HepG2 (cell line): ENCODE data around the gene PDZD7. TPM values are rescaled to one million over a fixed set of nuclear protein-coding genes. Genes with fewer than 3 reads are reported as not detected.

Experiments
- CENPT ChIP-seq: sonication (generic); formaldehyde crosslinking; IDR thresholded peaks from 2 replicates; pipeline ENCODE4 v1.8.0; 2022; ENCODE audit warnings: low read depth, mild to moderate bottlenecking, moderate library complexity, missing genetic modification reagents
- EEA1 ChIP-seq: sonication (generic); formaldehyde crosslinking; IDR thresholded peaks from 2 replicates; pipeline ENCODE4 v1.5.1; 2020; ENCODE audit warnings: mild to moderate bottlenecking, missing genetic modification reagents, borderline replicate concordance
- ELF1 ChIP-seq: sonication (generic); formaldehyde crosslinking; IDR thresholded peaks from 2 replicates; pipeline ENCODE4 v1.4.0; 2020; ENCODE audit warnings: missing genetic modification reagents
- MAX ChIP-seq: IDR thresholded peaks from 2 replicates; pipeline ENCODE4 v1.6.1; 2012; ENCODE audit warnings: inconsistent platforms
- NFE2L2 ChIP-seq: fragments of 150-350 bp; IDR thresholded peaks from 2 replicates; pipeline ENCODE4 v1.6.1; 2014; ENCODE audit warnings: low read length
- RBAK ChIP-seq: sonication (generic); formaldehyde crosslinking; IDR thresholded peaks from 2 replicates; pipeline ENCODE4 v1.5.1; 2020; ENCODE audit warnings: mild to moderate bottlenecking, missing genetic modification reagents
- RFXAP ChIP-seq: sonication (generic); formaldehyde crosslinking; IDR thresholded peaks from 2 replicates; pipeline ENCODE4 v1.4.0; 2020; ENCODE audit warnings: missing genetic modification reagents, borderline replicate concordance
- SALL2 ChIP-seq: sonication (generic); formaldehyde crosslinking; IDR thresholded peaks from 2 replicates; pipeline ENCODE4 v1.8.1; 2023; ENCODE audit warnings: mild to moderate bottlenecking, missing genetic modification reagents, inconsistent platforms
- SCMH1 ChIP-seq: sonication (generic); formaldehyde crosslinking; IDR thresholded peaks from 2 replicates; pipeline ENCODE4 v1.9.0; 2021; ENCODE audit warnings: missing genetic modification reagents, mild to moderate bottlenecking, borderline replicate concordance
- SRSF4 ChIP-seq: fragments of 200-400 bp; formaldehyde crosslinking; IDR thresholded peaks from one replicate; pipeline ENCODE4 v1.6.1; 2018; ENCODE audit warnings: mild to moderate bottlenecking, low read depth, low read length, moderate library complexity; ENCODE audit not compliant: poor library complexity, severe bottlenecking
- TAF1 ChIP-seq: sonication (generic); formaldehyde crosslinking; IDR thresholded peaks from 2 replicates; pipeline ENCODE4 v1.4.0; 2020; ENCODE audit warnings: missing genetic modification reagents
- TCF7L2 ChIP-seq: IDR thresholded peaks from 2 replicates; pipeline ENCODE4 v1.6.1; 2011; ENCODE audit warnings: mild to moderate bottlenecking, low read depth, low read length, moderate library complexity
- ZC3H13 ChIP-seq: sonication (generic); formaldehyde crosslinking; IDR thresholded peaks from 2 replicates; pipeline ENCODE4 v1.8.1; 2023; ENCODE audit warnings: mild to moderate bottlenecking, missing genetic modification reagents, moderate library complexity
- ZNF136 ChIP-seq: sonication (generic); formaldehyde crosslinking; IDR thresholded peaks from 2 replicates; pipeline ENCODE4 v1.8.1; 2022; ENCODE audit warnings: low read depth, mild to moderate bottlenecking, moderate library complexity, missing genetic modification reagents
- ZNF292 ChIP-seq: sonication (generic); formaldehyde crosslinking; IDR thresholded peaks from 2 replicates; pipeline ENCODE4 v1.8.1; 2022; ENCODE audit warnings: mild to moderate bottlenecking, low read depth, missing genetic modification reagents, borderline replicate concordance
- ZNF350 ChIP-seq: sonication (generic); formaldehyde crosslinking; IDR thresholded peaks from 2 replicates; pipeline ENCODE4 v1.4.0; 2020; ENCODE audit warnings: mild to moderate bottlenecking, low read depth, missing genetic modification reagents, borderline replicate concordance
- ZNF468 ChIP-seq: sonication (generic); formaldehyde crosslinking; IDR thresholded peaks from 2 replicates; pipeline ENCODE4 v1.8.0; 2022; ENCODE audit warnings: mild to moderate bottlenecking, moderate library complexity, missing genetic modification reagents
- ZNF567 ChIP-seq: sonication (generic); formaldehyde crosslinking; IDR thresholded peaks from 2 replicates; pipeline ENCODE4 v1.8.1; 2023; ENCODE audit warnings: mild to moderate bottlenecking, missing genetic modification reagents, borderline replicate concordance
- ZNF629 ChIP-seq: sonication (generic); formaldehyde crosslinking; conservative IDR thresholded peaks from 2 replicates; pipeline ENCODE4 v1.5.0; 2020; ENCODE audit warnings: missing genetic modification reagents
- ZNF703 ChIP-seq: sonication (generic); formaldehyde crosslinking; IDR thresholded peaks from 2 replicates; pipeline ENCODE4 v1.5.1; 2020; ENCODE audit warnings: missing genetic modification reagents, mild to moderate bottlenecking, moderate library complexity, borderline replicate concordance
- ZNF749 ChIP-seq: sonication (generic); formaldehyde crosslinking; IDR thresholded peaks from 2 replicates; pipeline ENCODE4 v1.8.0; 2022; ENCODE audit warnings: mild to moderate bottlenecking, missing genetic modification reagents, moderate library complexity, borderline replicate concordance
- ZNF768 ChIP-seq: sonication (generic); formaldehyde crosslinking; IDR thresholded peaks from 2 replicates; pipeline ENCODE4 v1.4.0; 2020; ENCODE audit warnings: missing genetic modification reagents
- ZNF777 ChIP-seq: sonication (generic); formaldehyde crosslinking; IDR thresholded peaks from 2 replicates; pipeline ENCODE4 v1.4.0; 2020; ENCODE audit warnings: missing genetic modification reagents
- ZNF790 ChIP-seq: sonication (generic); formaldehyde crosslinking; IDR thresholded peaks from 2 replicates; pipeline ENCODE4 v1.8.0; 2022; ENCODE audit warnings: missing genetic modification reagents, mild to moderate bottlenecking, borderline replicate concordance
- ZNF850 ChIP-seq: sonication (generic); formaldehyde crosslinking; conservative IDR thresholded peaks from 2 replicates; pipeline ENCODE4 v1.9.0; 2021; ENCODE audit warnings: mild to moderate bottlenecking, missing genetic modification reagents
- ZSCAN21 ChIP-seq: sonication (generic); formaldehyde crosslinking; IDR thresholded peaks from 2 replicates; pipeline ENCODE4 v1.8.0; 2022; ENCODE audit warnings: mild to moderate bottlenecking, missing genetic modification reagents, moderate library complexity, borderline replicate concordance
- polyA plus RNA-seq, 8 experiments: library from polyadenylated mRNA; depleted of rRNA in 3 of 8; stranded (reverse) in 7 of 8; unstranded in 1 of 8; fragments of >200 nt; fragmentation: Illumina TruSeq in 4 of 8; extraction: Trizol in 4 of 8; gene quantifications; 2 replicates each; pipeline versions ENCODE4 v1.2.1 to v1.2.3, GENCODE V29; 2011 to 2016; ENCODE audit warnings: low read depth in 4 of 8, missing spikeins in 1 of 8, mixed read lengths in 1 of 8; ENCODE audit not compliant: insufficient read depth in 1 of 8
- total RNA-seq, 5 experiments: library from RNA; depleted of rRNA; stranded (reverse); fragments of >200 nt; fragmentation: Illumina TruSeq; extraction: Trizol; gene quantifications; 2 replicates each; pipeline ENCODE4 v1.2.3, GENCODE V29; 2016; ENCODE audit warnings: low read depth in 1 of 5
- TF ChIP-seq, protein P1 (sequence below): IDR thresholded peaks from 2 replicates; pipeline ENCODE4 v1.6.1; 2016; ENCODE audit warnings: control low read depth
- TF ChIP-seq, protein P2 (sequence below): sonication (generic); formaldehyde crosslinking; IDR thresholded peaks from 2 replicates; pipeline ENCODE4 v1.4.0; 2020; ENCODE audit warnings: missing genetic modification reagents

The PDZD7 gene
- total and polyA plus RNA-seq, 2 of the 13 experiments (the other 11 are each of a cell fraction or from before 2014, with no cell fraction given), result 0.58 to 0.73 TPM

- TF ChIP-seq NFE2L2 (no peak), ZNF567 (no peak), ZSCAN21 (CRISPR knock-in tag) (peak; percentile 83; the same call in 1 of the 2 replicates), ZNF292 (no peak), ZNF768 (no peak; the same call in 1 of the 2 replicates), ZC3H13 (CRISPR knock-in tag) (peak; percentile 72; the same call in 1 of the 2 replicates), ZNF350 (CRISPR knock-in tag) (no peak), SCMH1 (CRISPR knock-in tag) (no peak), ZNF777 (0 out of 2 replicates have a peak, but pooled peaks have one; percentile 29), RFXAP (CRISPR knock-in tag) (peak; percentile 64; the same call in 1 of the 2 replicates), TCF7L2 (no peak), SRSF4 (peak; percentile 87), ZNF468 (CRISPR knock-in tag) (0 out of 2 replicates have a peak, but pooled peaks have one; percentile 41), RBAK (CRISPR knock-in tag) (no peak), EEA1 (CRISPR knock-in tag) (0 out of 2 replicates have a peak, but pooled peaks have one; percentile 45), SALL2 (CRISPR knock-in tag) (peak; percentile 54; the same call in 1 of the 2 replicates), CENPT (CRISPR knock-in tag) (no peak), ZNF850 (peak; percentile 93), ELF1 (CRISPR knock-in tag) (no peak), ZNF629 (CRISPR knock-in tag) (no peak), ZNF749 (CRISPR knock-in tag) (peak; percentile 85; the same call in 1 of the 2 replicates), ZNF136 (CRISPR knock-in tag) (no peak), TAF1 (CRISPR knock-in tag) (peak; percentile 90), ZNF703 (CRISPR knock-in tag) (0 out of 2 replicates have a peak, but pooled peaks have one; percentile 70), ZNF790 (CRISPR knock-in tag) (peak; percentile 70; the same call in 1 of the 2 replicates), MAX (no peak)
- TF ChIP-seq, protein P1, sequence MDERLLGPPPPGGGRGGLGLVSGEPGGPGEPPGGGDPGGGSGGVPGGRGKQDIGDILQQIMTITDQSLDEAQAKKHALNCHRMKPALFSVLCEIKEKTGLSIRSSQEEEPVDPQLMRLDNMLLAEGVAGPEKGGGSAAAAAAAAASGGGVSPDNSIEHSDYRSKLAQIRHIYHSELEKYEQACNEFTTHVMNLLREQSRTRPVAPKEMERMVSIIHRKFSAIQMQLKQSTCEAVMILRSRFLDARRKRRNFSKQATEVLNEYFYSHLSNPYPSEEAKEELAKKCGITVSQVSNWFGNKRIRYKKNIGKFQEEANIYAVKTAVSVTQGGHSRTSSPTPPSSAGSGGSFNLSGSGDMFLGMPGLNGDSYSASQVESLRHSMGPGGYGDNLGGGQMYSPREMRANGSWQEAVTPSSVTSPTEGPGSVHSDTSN (CRISPR knock-in tag), result no peak
- TF ChIP-seq, protein P2, sequence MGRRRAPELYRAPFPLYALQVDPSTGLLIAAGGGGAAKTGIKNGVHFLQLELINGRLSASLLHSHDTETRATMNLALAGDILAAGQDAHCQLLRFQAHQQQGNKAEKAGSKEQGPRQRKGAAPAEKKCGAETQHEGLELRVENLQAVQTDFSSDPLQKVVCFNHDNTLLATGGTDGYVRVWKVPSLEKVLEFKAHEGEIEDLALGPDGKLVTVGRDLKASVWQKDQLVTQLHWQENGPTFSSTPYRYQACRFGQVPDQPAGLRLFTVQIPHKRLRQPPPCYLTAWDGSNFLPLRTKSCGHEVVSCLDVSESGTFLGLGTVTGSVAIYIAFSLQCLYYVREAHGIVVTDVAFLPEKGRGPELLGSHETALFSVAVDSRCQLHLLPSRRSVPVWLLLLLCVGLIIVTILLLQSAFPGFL, result no peak
These were observed 30.2 kb upstream of the PDZD7 start (continued) for GRCh38 chr10:101060951-101061623.
